Prostate gland (tissue), 2 donors: Measurements from ENCODE around the gene BIRC7.

Source experiments
- CTCF ChIP-seq, 4 experiments: fragments of 200-600 bp in 2 of 4; fragments of 450-650 bp in 2 of 4; sonication (generic) in 2 of 4; IDR thresholded peaks; 1 replicate in 3 of 4; 2 replicates in 1 of 4; pipeline ENCODE4 v1.5.1; 2016 to 2019; ENCODE audit warnings: antibody characterized with exemption in 4 of 4, mild to moderate bottlenecking in 2 of 4, moderate library complexity in 2 of 4
- POLR2AphosphoS5 ChIP-seq: sonication (generic); formaldehyde crosslinking; IDR thresholded peaks from one replicate; pipeline ENCODE4 v1.6.1; 2017; ENCODE audit warnings: antibody characterized with exemption

GRCh38 chr20:63224412-63225081 is 11.2 kb upstream of the BIRC7 start:
- no peak for TF ChIP-seq POLR2AphosphoS5
- TF ChIP-seq CTCF (IDR thresholded peaks at IDR 0.05), result no peak
